Measurements from ENCODE around the gene ANGPTL2. TPM values are rescaled to one million over a fixed set of nuclear protein-coding genes. Genes with fewer than 3 reads are reported as not detected.

Gene ANGPTL2
- total RNA-seq, 1 donor from 2014 or later, result 65.8 TPM

- TF ChIP-seq, protein P1, sequence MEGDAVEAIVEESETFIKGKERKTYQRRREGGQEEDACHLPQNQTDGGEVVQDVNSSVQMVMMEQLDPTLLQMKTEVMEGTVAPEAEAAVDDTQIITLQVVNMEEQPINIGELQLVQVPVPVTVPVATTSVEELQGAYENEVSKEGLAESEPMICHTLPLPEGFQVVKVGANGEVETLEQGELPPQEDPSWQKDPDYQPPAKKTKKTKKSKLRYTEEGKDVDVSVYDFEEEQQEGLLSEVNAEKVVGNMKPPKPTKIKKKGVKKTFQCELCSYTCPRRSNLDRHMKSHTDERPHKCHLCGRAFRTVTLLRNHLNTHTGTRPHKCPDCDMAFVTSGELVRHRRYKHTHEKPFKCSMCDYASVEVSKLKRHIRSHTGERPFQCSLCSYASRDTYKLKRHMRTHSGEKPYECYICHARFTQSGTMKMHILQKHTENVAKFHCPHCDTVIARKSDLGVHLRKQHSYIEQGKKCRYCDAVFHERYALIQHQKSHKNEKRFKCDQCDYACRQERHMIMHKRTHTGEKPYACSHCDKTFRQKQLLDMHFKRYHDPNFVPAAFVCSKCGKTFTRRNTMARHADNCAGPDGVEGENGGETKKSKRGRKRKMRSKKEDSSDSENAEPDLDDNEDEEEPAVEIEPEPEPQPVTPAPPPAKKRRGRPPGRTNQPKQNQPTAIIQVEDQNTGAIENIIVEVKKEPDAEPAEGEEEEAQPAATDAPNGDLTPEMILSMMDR (IDR thresholded peaks at IDR 0.05), result no peak
- TF ChIP-seq POLR2AphosphoS5 (IDR thresholded peaks at IDR 0.05; ENCODE audit: insufficient read depth in 1 of 2, low read depth in 1 of 2), result no peak
- H3K36me3 ChIP-seq, result no peaks in the 10 kb centered on the region
- H3K9me3 ChIP-seq, result no peaks in the 10 kb centered on the region
- no peaks in the 10 kb centered on the region for H3K27me3 ChIP-seq
- intact Hi-C loops (cut with DNase I), result no loop called here
- DNase-seq (ENCODE audit: extremely low spot score in 2 of 2), result peak in 1 of 2 donors; percentile 85
- H3K4me3 ChIP-seq, result no peak overlapping the region
- H3K4me1 ChIP-seq, result peaks cover 12% of the 10 kb centered on the region
- H3K27ac ChIP-seq, result peak overlapping the region; percentile 56
Measured at GRCh38 chr9:127168756-127169574, 46.5 kb upstream of the ANGPTL2 start.

- H3K9me3 ChIP-seq, result no peaks in the 10 kb centered on the region
- no peaks in the 10 kb centered on the region for H3K36me3 ChIP-seq
- no peak overlapping the region for H3K27ac ChIP-seq
- H3K4me3 ChIP-seq, result no peak overlapping the region
- DNase-seq (ENCODE audit: extremely low spot score in 2 of 2), result peak in 1 of 2 donors; percentile 80
- TF ChIP-seq POLR2AphosphoS5 (IDR thresholded peaks at IDR 0.05; ENCODE audit: insufficient read depth in 1 of 2, low read depth in 1 of 2) (no peak), POLR2A (IDR thresholded peaks at IDR 0.05) (no peak)
- TF ChIP-seq, protein P1 (IDR thresholded peaks at IDR 0.05), result no peak
- intact Hi-C loops (cut with DNase I), result no loop called here
- H3K4me1 ChIP-seq, result peaks cover 18% of the 10 kb centered on the region
- H3K27me3 ChIP-seq, result no peaks in the 10 kb centered on the region
Measured at GRCh38 chr9:127167560-127168326, 45.3 kb upstream of the ANGPTL2 start.

- H3K9me3 ChIP-seq, result no peaks in the 10 kb centered on the region
- H3K27ac ChIP-seq, result no peak overlapping the region
- intact Hi-C loops (cut with DNase I), result no loop called here
- TF ChIP-seq POLR2A (IDR thresholded peaks at IDR 0.05) (no peak), POLR2AphosphoS5 (IDR thresholded peaks at IDR 0.05; ENCODE audit: insufficient read depth in 1 of 2, low read depth in 1 of 2) (peak in 1 of 2 donors; percentile 34)
- TF ChIP-seq, protein P1 (IDR thresholded peaks at IDR 0.05), result no peak
- DNase-seq (ENCODE audit: extremely low spot score in 2 of 2), result no peak
- H3K27me3 ChIP-seq, result no peaks in the 10 kb centered on the region
- no peaks in the 10 kb centered on the region for H3K36me3 ChIP-seq
- no peak overlapping the region for H3K4me3 ChIP-seq
- peaks cover 26% of the 10 kb centered on the region for H3K4me1 ChIP-seq
Measured at GRCh38 chr9:127166651-127167524, 44.5 kb upstream of the ANGPTL2 start.

DNA sequence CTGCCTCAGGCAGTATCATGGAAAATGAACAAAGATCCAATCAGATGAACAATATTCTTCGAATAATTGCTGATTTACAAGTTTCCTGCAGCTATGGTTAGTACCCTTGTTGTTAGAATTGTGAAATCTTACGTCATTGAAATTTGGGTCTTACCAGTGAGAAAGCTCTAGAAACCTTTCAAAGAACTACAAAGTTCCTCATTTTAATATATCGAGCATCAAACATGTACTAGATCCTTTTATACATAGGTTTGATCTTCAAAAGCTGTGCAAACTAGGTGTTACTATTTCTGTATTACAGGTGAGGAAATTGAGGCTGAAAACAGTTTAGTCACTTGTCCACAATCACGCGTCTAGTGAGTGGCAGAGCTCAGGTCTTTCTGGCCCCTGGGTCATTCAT lies 43.7 kb upstream of the ANGPTL2 start:
- TF ChIP-seq, protein P1 (IDR thresholded peaks at IDR 0.05), result no peak
- TF ChIP-seq POLR2AphosphoS5 (IDR thresholded peaks at IDR 0.05; ENCODE audit: insufficient read depth in 1 of 2, low read depth in 1 of 2) (no peak), POLR2A (IDR thresholded peaks at IDR 0.05) (no peak)
- no peaks in the 10 kb centered on the region for H3K36me3 ChIP-seq
- no peak overlapping the region for H3K4me3 ChIP-seq
- no peak for DNase-seq (ENCODE audit: extremely low spot score in 2 of 2)
- intact Hi-C loops (cut with DNase I), result no loop called here
- H3K27me3 ChIP-seq, result no peaks in the 10 kb centered on the region
- H3K27ac ChIP-seq, result no peak overlapping the region
- H3K9me3 ChIP-seq, result no peaks in the 10 kb centered on the region
- peaks cover 34% of the 10 kb centered on the region for H3K4me1 ChIP-seq

Measured in vagina (tissue), 2 donors.